PFSK-1 (cell line): ENCODE measurements around the gene VIP.

Experiments used
- FOXP2 ChIP-seq: optimal IDR thresholded peaks from 2 replicates; pipeline ENCODE3; 2011; ENCODE audit warnings: borderline replicate concordance, control low read depth, inconsistent platforms; ENCODE audit not compliant: insufficient read depth; ENCODE audit errors: extremely low read length, extremely low read depth
- POLR2AphosphoS5 ChIP-seq: IDR thresholded peaks from 2 replicates; pipeline ENCODE4 v1.6.1; 2012; ENCODE audit warnings: low read depth, mild to moderate bottlenecking, control low read depth, low read length, moderate library complexity
- REST ChIP-seq, 2 experiments: IDR thresholded peaks; 2 replicates each; pipeline versions ENCODE4 v1.6.1 to v1.8.0; 2011 to 2012; ENCODE audit warnings: low read depth in 2 of 2, low read length in 2 of 2, control low read depth in 1 of 2, inconsistent platforms in 1 of 2, mild to moderate bottlenecking in 1 of 2, moderate library complexity in 1 of 2; ENCODE audit not compliant: insufficient read depth in 1 of 2
- SIN3A ChIP-seq: IDR thresholded peaks from 2 replicates; pipeline ENCODE4 v1.6.1; 2012; ENCODE audit warnings: mild to moderate bottlenecking, low read length, moderate library complexity, borderline replicate concordance; ENCODE audit not compliant: insufficient read depth
- TAF1 ChIP-seq: IDR thresholded peaks from 2 replicates; pipeline ENCODE4 v1.6.1; 2012; ENCODE audit warnings: low read length, control low read depth, borderline replicate concordance; ENCODE audit not compliant: insufficient read depth

VIP gene

GRCh38 chr6:152734630-152735029 is 16.0 kb upstream of the VIP start:
- TF ChIP-seq TAF1 (no peak), REST (IDR thresholded peaks at IDR 0.05; ENCODE audit: insufficient read depth in 1 of 2, low read depth in 2 of 2, low read length in 2 of 2) (no peak), POLR2AphosphoS5 (no peak), FOXP2 (no peak), SIN3A (no peak)

GRCh38 chr6:152736687-152737273 is 13.8 kb upstream of the VIP start:
- TF ChIP-seq FOXP2, result no peak
- no peak for TF ChIP-seq REST (IDR thresholded peaks at IDR 0.05; ENCODE audit: insufficient read depth in 1 of 2, low read depth in 2 of 2, low read length in 2 of 2)
- no peak for TF ChIP-seq SIN3A
- TF ChIP-seq POLR2AphosphoS5, result no peak
- TF ChIP-seq TAF1, result no peak

- TF ChIP-seq POLR2AphosphoS5, result no peak
- no peak for TF ChIP-seq SIN3A
- no peak for TF ChIP-seq TAF1
- no peak for TF ChIP-seq REST (IDR thresholded peaks at IDR 0.05; ENCODE audit: insufficient read depth in 1 of 2, low read depth in 2 of 2, low read length in 2 of 2)
- TF ChIP-seq FOXP2, result no peak
These were observed 5.0 kb upstream of the VIP start for GRCh38 chr6:152745509-152746171.

- TF ChIP-seq POLR2AphosphoS5 (no peak), REST (IDR thresholded peaks at IDR 0.05; ENCODE audit: insufficient read depth in 1 of 2, low read depth in 2 of 2, low read length in 2 of 2) (no peak), SIN3A (no peak), FOXP2 (no peak), TAF1 (no peak)
These were observed 4.4 kb upstream of the VIP start for GRCh38 chr6:152746172-152746553.
